HK-2 (cell line): ENCODE measurements around the gene MED16.
"Not testable (repeated sequence)": the region's sequence is repeated elsewhere in the genome, so short reads cannot be mapped to it uniquely, and the experiment has no call there.

ENCODE experiments used
- DNase-seq: peaks from one replicate; pipeline ENCODE4 v3.0.0-alpha.2; 2018; ENCODE audit not compliant: unreplicated experiment

Gene MED16

DNA sequence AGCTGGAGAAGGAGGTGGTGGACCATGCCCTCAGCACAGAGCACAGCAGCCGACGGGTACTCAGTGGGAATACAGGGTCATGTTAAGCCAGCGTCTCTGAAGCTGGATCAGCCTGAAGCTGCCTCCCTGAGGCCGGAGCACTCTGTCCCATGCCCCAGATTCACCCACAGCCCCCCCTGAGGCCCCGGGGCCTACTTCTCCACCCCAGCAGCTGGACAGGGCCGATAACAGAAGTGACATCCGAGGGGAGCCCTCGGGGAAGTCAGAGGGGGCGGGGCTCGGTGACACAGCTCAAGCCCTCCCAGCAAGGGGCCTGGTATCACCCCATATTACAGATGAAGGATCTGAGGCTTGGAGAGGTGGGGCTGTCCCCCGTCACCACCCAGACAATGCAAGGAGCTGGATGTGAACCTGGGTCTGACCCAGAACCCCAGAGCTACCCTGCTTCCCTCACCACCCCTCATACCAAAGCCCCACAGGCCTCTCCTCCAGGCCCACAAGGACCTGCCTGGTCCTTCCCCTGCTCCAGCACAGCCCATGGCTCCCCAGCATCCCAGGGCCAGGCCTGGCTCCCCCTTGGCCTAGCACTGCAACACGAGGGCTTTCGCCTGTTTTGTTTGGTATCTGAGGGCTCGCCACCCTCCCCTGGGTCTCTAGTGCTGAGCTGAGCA, 14.3 kb upstream of the MED16 start:
- DNase-seq = no peak

DNA sequence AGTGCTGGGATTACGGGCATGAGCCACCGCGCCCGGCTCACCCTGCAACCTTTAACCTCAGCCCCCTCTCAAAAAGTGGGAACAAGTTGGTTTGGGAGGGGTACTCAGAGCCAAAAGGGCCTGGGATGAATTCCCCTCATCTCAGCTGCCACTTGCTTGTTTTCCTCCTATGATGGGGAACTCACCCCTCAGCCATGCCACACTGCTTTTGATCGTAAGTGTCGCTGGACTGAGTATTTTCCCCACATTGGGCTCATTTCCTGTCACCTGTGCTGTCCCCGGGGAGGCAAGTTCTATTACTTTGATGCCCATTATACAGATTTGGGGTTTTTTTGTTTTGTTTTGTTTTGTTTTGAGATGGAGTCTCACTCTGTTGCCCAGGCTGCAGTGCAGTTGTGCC, 13.5 kb upstream of the MED16 start:
- no peak for DNase-seq

DNA sequence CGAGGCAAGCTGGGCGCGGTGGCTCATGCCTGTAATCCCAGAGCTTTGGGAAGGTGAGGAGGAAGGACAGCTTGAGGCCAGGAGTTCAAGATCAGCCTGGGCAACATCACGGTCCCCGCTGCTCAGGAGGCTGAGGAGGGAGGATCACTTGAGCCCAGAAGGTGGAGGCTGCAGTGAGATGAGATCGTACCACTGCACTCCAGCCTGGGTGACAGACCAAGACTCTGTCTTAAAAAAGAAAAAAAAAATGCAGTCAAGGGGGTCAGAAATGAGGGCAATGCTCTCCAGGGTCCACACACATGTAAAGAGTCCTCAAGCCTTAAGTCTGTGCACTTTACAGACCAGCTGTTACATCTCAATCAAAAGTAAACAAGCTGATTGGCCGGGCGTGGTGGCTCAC, 11.6 kb upstream of the MED16 start:
- DNase-seq = no peak

DNA sequence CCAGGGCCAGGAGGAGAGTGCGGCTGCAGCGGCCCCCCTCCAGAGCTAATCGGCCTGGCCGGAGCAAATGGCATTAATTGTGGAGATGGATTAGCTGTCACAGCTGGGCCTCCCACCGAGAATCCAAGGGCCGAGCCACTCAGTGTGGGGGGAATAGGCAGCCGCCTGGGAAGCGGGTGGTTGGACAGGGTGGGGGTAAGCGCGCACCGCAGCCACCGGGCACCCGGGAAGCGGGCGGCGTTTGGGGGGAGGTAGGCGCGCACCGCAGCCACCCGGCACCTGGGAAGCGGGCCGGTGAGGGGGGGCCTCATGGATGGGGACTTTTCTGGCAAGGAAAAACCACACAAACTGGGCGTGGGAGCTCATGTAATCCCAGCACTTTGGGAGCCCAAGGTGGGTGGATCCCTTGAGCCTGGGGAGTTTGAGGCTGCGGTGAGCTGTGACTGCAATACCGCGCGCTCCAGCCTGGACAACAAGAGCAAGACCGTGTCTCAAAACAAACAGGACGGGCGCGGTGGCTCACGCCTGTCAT, 10.3 kb upstream of the MED16 start:
- no peak for DNase-seq

DNA sequence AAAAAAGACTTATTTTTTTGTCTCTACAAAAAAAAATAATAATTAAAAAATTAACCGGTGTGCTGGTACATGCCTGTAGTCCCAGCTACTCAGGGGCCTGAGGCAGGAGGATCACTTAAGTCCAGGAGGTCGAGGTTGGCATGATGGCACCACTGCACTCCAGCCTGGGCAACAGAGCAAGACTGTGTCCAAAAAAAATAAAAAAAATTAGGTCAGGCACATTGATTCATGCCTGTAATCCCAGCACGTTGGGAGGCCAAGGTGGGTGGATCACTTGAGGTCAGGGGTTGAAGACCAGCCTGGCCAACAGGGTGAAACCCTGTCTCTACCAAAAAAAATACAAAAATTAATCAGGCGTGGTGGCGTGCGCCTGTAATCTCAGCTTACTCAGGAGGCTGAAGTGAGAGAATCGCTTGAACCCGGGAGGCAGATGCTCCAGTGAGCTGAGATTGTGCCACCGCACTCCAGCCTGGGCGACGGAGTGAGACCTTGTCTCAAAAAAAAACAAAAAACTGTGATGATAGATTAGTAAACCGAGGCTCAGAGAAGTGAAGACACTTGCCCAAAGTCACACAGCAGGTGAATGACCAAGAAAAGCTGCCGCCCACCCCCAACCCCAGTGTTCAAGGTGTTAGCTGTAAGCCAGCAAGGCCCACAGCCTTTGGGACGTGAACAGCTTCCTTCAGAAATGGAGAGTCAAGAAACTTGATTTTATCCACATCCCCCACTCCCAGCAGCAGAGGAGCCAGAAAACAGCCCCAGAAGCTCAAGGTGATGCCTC, 9.6 kb upstream of the MED16 start:
- DNase-seq = no peak

DNA sequence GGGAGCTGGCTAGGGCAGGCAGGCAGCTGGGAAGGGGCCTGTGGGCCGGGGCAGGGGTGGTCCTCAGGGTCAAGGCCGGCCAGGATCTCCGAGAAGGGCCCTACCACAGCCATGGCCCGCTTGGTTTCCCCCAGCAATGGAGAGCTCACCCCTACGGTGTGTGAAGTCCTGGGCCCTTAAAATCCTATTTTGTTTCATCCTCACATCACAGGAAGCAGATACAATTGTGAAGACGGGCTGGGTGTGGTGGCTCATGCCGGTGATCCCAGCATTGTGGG, 9.0 kb upstream of the MED16 start:
- no peak for DNase-seq

DNA sequence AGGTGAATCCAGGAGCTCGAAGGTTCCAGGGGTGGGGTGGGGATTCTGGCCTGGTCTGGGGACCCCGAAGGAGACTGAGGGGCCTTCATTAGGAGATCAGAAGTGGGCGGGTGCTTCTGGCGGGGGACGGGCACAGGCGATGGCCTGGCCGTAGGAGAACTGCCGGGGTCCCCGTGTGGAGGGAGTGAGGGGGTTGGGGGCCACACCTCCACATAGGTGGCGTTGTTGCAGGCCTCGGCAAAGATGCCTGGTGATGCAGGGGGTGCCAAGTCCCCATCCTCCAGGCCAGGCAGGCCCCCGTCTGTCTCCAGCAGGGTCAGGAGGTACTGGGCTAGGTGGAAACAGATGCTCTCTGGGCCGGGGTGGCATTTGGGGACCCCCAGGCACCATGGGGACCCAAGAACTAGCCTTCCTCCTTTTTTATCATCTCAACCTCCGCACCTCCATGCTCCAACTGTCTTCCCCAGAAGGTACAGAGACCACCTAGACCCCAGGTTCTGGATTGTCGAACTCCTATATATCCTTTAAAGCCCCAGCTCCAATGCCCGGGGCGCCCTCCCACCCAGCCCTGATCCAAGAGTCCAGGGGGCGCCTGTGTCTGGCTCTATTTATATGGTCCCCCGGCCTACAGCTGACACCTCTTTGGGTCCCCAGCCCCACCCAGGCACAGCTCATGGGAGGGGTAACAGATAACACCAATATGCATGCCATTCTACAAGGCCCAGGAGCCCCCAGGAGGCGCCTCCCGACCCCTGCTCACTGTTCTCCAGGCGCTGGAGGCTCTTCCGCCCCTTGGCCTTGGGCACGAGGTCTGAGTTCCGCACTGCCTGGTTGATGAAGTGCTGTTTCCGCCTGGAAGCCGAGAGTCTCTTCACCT, 8.5 kb upstream of the MED16 start:
- no peak for DNase-seq

DNA sequence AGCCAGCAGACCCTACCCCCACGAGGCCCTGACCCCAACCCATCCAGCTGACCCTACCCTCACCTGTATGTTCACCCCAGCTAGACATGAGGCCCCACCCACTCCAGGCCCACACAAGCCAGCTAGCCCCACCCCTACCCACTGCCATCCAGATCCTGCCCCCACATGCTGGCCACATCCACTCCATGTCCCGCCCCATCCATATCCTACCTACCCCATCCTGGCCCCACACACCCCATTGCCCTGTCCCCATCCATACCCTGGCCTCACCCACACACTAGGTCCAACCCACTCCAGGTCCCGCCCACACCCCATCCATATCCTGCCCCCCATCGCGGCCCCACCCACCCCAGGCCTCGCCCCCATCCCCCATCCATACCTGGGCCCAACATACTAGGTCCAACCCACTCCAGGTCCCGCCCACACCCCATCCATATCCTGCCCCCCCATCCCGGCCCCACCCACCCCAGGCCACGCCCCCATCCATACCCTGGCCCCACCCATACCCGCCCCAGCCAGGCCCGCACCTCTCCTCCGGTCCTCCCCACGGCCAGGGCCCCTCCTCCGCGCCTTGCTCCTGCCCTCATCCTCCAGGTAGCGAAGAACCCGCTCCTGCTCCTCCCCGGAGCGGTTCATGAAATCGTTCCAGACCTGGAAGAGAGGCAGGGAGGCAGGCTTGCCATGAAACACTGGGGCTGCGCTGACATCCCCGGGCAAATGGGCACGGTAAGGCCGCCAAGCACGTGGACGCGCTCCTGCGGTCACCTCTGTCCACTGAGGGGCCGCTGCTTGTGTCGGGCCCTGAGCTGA, 7.5 kb upstream of the MED16 start:
- no peak for DNase-seq

DNA sequence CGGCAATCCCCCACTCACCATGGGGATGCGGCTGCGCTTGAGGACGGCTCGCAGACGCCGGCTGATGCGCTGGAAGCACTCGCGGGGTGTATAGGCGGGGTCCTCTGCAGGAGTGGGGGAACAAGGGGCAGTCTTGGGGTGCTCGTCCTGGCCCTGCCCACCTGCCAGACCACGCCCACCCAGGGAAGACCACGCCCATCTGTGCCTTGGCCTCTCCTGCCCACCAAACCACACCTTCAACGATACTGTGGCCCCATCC, 7.0 kb upstream of the MED16 start:
- DNase-seq = no peak

DNA sequence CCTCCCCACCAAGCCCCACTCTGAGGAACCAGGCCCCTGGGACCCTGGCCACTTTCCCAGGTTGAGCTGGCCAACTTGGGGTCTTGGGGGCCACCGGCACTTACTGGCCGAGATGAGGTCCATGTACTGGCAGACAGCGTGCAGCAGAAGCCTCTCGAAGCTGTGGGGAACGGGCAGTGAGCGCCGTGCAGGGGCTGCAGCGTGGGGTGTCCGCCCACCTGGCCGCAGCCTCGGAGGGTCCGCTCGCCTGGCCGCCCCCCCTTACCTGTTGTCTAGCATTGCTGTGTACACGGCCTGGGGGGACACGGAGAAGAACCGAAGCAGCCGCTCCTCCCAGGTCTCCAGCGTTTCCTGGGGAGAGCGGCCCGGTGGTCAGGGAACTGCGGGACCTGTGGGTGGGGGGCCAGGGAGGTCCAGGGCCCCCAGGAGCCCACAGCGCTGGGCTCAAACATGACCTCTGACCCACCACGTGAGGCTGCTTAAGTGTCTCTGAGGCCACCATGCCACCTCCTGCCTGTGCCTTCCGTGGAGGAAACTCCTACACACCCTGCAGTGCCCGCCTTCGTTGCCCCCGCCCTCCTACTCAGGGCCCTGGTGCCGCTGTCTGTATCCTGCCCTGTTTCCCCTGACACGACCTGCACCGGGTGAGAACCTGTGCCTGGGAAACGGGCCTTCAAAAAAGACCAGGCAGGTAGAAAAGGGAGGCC, 6.5 kb upstream of the MED16 start:
- no peak for DNase-seq

DNA sequence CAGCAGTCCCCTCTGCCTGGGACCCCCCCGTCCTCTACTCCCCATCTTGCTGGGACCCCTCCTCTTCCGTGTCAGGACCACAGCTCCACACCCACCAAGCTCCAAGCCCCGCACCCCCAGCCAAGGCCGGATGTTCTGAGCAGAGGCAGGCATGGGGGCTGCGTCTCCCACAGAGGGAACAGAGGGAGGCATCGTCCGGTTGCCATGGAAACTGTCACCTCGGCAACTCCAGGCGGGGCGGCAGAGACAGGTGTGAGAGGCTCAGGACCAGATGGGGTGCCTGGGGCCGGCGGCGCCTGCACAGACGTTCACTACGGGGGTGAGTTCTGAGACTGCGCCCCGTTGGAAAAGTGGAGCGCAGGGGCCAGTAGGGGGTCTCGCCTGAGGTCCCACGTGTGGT, 5.7 kb upstream of the MED16 start:
- no peak for DNase-seq

DNA sequence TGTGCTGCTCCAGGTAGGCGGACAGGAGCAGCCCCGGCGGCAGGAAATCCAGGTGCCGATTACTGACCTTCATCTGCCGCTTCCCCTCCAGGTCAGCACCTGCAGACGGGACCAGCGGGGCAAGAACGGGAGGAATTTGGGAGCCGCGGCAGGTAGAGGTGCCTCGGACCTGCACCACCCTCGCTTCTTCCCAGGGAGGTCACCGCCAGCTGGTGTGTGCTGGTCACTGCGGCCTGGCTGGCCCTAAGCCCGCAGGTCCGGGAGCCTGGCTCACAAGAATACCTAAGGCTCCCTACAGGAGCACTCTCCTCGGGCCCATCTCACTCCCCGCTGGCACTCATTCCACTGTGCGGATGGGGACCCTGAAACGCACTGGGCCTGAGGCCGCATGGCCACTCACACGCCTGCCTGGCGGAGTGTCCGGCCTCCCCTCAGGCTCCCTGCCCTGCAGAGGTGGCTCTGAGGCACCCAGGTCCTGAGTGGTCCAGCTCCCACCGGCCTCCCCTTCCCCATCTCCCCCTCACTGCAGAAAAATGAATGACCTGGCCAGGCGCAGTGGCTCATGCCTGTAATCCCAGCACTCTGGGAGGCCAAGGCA, 4.6 kb upstream of the MED16 start:
- DNase-seq = no peak

DNA sequence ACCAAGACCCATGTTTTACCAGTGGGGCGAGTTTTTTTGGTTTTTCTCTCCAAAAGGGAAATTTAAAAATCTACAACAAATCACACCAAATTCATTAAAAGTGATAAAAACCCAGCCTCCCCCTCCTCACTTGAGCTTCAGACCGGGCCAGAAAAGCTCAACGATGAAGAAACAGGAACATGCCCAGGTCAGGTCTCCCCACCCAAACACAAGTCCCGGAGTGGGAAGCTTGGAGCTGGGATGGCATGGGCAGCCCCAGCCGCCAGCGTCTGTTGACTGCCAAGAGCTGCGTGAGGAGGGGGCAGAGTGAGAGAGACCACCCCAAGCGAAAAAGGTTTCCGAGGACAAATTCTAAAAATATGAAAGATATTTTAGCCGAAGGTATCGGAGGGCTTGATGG, 4.0 kb upstream of the MED16 start:
- DNase-seq = no peak

DNA sequence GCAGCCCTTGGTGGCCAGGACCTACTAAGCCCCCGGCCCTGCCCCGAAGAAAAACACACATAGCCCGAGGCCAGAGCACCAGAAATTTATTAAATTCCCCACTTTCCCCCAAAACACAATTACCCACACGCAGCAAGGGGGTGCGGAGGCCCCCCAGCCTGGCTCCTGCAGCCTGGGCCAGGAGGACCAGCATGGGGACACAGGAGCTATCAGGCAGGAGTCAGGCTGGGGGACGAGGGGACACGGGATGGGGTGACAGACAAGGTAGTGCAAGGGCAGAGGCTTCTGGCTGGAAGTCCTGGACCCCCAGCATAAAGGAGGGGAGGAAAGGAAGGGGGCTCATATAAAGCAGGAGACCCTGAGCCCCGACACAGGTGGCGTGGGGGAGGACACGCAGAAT, 3.4 kb upstream of the MED16 start:
- no peak for DNase-seq

DNA sequence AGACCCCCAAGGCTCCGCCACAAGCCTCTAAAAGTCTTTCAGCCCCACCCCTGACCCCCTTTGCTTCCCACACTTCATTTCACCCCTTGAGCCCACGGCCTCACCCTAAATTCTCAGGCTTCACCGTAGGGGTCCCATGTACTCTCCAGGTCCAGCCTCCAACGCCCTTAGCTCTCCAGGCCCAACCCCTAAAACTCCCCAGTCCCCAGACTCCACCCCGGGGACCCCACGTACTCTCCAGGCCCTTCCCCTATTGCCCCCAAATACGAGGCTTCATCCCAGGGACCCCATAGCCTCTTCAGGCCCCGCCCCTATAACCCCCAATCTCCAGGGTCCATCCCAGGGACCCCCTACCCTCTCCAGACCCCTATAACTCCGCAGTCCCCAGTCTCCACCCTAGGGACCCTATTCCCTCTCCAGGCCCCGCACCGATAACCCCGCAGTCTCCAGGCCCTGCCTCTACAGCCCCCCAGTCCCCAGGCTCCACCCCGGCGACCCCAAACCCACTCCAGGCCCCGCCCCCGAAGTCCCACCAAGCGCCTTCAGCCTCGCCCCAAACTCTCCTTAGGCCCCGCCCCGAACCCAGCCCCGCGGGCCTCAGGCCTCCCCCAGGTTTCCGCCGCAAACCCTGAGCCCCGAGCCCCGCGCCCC, 619 bp downstream of the MED16 start:
- no peak for DNase-seq

DNA sequence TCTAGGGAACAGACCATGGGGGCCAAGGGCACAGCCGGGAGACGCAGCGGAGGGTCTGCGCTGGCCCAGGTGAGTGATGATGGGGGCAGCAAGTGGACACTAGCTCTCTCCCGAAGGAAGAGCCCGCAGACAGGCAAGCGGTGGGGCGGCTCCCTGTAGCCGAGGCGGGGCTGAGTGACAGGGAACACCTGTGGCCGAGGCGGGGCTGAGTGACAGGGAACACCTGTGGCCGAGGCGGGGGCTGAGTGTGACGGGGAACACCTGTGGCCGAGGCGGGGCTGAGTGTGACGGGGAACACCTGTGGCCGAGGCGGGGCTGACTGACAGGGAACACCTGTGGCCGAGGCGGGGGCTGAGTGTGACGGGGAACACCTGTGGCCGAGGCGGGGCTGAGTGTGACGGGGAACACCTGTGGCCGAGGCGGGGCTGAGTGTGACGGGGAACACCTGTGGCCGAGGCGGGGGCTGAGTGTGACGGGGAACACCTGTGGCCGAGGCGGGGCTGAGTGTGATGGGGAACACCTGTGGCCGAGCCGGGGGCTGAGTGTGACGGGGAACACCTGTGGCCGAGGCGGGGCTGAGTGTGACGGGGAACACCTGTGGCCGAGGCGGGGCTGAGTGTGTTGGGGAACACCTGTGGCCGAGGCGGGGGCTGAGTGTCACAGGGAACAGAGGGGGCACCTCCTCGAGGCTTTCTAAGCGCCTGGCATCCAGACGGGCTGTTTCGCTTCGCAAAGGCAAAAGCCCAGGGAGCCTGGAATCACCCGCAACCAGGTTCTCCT, 1.4 kb downstream of the MED16 start:
- DNase-seq = not testable (repeated sequence)

DNA sequence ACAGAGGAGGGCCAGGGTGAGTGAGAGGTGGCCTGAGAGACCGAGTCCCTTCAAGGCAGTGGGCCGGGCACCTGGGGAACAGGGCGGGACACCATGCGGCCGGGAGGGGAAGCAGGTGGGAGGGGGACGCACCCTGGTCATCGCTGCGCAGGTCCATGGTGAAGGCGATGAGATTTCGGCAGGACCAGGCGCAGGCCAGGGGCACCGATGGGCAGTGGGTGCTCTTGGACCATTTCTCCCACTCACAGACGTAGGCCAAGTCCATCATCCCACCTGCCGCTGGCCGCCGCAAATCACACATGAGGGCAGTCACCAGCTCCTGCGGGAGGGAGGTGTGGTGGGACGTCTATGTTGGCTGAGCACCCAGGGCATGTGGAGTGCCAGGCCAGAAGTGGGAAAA, 2.2 kb downstream of the MED16 start:
- DNase-seq = no peak

DNA sequence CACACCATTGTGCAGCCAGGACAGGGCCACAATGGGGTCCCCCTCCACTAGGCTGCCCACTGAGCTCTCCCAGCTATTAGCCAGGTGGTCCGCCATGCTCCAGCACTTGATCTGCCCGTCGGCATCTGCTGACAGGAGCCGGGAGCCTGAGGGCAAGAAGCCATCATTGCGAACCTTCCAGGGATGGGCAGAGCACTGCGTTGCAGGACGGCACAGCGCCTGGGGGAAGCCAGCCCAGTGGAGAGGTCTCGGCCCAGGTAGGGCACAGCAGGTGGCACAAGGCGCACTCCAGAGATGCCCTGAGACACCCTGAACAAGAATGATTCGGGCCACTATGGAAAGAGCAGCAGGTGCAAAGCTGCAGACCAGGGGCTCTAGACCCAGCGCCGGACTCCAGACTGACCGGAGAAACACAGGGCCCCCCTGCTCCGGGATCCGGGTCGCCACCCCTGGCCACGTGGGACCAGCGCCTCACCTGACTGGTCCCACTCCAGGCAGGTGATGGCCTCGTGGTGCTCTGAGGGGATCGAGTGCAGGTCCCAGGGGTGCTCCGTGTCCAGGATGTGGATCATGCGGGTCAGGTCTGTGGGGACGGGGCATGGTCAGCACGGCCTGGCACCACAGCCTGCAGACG, 3.2 kb downstream of the MED16 start:
- DNase-seq = no peak
